Measurements from ENCODE around the gene FER. TPM values are rescaled to one million over a fixed set of nuclear protein-coding genes. Genes with fewer than 3 reads are reported as not detected.

The FER gene
- total and polyA plus RNA-seq, 3 donors from 2014 or later, result 17.5 to 40.4 (median 39.8) TPM

DNA sequence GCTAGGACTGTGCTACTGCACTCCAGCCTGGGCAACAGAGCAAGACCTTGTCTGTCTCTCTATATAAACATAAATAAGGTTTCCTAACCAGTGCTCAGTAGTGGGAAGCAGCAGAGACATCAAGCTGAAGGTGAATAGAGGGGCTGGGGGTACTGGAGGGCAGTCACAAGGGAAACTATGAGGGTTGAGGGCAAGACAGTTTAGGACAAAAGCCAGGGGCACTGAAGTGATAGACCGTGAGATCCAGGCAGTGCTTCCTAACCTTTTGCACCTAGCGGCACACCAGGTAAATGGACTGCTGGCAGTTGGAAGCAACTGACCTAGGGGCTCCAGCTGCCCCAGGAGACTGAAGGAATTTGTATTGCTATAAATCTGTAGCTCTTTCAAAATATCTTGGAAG is 483.6 kb downstream of the FER start:
- H3K36me3 ChIP-seq (ENCODE audit: low read depth, missing control alignments), result no peaks in the 10 kb centered on the region
- intact Hi-C loops (cut with DNase I; ENCODE audit: low total_unique reads), result no loop called here
- H3K4me1 ChIP-seq, result peaks cover 1% of the 10 kb centered on the region
- H3K9me3 ChIP-seq, result no peaks in the 10 kb centered on the region
- 81 to 84% methylated on average over 2 of the region's 2 CpGs for WGBS, 2 donors
- no peak overlapping the region for H3K27ac ChIP-seq
- no peak overlapping the region for H3K4me3 ChIP-seq
- TF ChIP-seq, protein P1, sequence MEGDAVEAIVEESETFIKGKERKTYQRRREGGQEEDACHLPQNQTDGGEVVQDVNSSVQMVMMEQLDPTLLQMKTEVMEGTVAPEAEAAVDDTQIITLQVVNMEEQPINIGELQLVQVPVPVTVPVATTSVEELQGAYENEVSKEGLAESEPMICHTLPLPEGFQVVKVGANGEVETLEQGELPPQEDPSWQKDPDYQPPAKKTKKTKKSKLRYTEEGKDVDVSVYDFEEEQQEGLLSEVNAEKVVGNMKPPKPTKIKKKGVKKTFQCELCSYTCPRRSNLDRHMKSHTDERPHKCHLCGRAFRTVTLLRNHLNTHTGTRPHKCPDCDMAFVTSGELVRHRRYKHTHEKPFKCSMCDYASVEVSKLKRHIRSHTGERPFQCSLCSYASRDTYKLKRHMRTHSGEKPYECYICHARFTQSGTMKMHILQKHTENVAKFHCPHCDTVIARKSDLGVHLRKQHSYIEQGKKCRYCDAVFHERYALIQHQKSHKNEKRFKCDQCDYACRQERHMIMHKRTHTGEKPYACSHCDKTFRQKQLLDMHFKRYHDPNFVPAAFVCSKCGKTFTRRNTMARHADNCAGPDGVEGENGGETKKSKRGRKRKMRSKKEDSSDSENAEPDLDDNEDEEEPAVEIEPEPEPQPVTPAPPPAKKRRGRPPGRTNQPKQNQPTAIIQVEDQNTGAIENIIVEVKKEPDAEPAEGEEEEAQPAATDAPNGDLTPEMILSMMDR (IDR thresholded peaks at IDR 0.05), result no peak
- no peak for TF ChIP-seq POLR2A (IDR thresholded peaks at IDR 0.05)
- no peaks in the 10 kb centered on the region for H3K27me3 ChIP-seq
- DNase-seq, result no peak

DNA sequence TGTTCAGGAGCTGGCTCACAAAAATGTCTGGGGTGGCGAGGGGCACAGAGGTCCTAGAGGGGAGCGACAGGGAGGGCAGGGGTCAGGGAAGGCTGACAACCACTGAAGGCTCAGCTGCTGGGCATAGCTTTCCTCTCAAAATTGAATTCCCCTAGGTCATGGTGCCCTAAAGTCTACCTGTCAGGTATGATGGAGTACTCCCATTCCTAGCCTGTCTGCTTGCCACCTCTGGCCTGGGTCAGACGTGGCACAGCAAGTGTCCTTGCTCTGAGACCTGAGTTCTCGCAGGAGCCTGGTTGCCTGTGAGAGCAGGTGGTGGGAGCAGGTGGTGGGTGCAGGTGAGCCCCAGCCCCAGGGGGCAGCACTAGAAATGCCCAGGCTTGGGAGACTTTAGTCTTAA is 486.7 kb downstream of the FER start:
- no peaks in the 10 kb centered on the region for H3K4me1 ChIP-seq
- H3K9me3 ChIP-seq, result no peaks in the 10 kb centered on the region
- 90 to 92% methylated on average over 2 to 4 of the region's 4 CpGs for WGBS, 2 donors
- no peak overlapping the region for H3K27ac ChIP-seq
- no peak for DNase-seq
- TF ChIP-seq, protein P1 (IDR thresholded peaks at IDR 0.05), result no peak
- TF ChIP-seq POLR2A (IDR thresholded peaks at IDR 0.05), result no peak
- H3K4me3 ChIP-seq, result no peak overlapping the region
- intact Hi-C loops (cut with DNase I; ENCODE audit: low total_unique reads), result no loop called here
- no peaks in the 10 kb centered on the region for H3K36me3 ChIP-seq (ENCODE audit: low read depth, missing control alignments)
- no peaks in the 10 kb centered on the region for H3K27me3 ChIP-seq

DNA sequence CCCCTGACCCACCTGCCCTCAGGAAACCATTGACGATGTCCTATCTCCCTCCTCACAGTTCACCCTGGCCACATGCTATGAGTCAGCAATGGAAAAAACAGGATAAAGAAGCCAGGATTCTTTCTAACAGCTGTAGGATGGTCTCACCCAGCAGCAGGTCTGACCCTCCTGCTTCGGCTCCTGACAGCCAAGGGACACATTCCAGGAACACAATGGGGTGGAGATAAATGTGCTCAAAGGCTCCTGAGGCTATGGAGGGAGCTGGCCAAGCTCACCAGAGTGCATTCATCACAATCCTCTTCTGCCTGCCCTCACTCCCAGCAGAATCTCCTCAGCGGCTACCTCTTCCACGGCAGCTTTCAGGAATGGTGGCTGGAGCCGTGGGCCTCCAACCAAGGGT is 491.8 kb downstream of the FER start:
- Histone ChIP-seq H3K9me3 (no peaks in the 10 kb centered on the region), H3K36me3 (ENCODE audit: low read depth, missing control alignments) (no peaks in the 10 kb centered on the region), H3K4me3 (no peak overlapping the region), H3K4me1 (no peaks in the 10 kb centered on the region), H3K27ac (no peak overlapping the region), H3K27me3 (no peaks in the 10 kb centered on the region)
- TF ChIP-seq, protein P1 (IDR thresholded peaks at IDR 0.05), result no peak
- TF ChIP-seq POLR2A (IDR thresholded peaks at IDR 0.05), result no peak
- WGBS, 2 donors, result 67 to 68% methylated on average over 4 to 5 of the region's 5 CpGs
- no peak for DNase-seq
- intact Hi-C loops (cut with DNase I; ENCODE audit: low total_unique reads), result no loop called here

DNA sequence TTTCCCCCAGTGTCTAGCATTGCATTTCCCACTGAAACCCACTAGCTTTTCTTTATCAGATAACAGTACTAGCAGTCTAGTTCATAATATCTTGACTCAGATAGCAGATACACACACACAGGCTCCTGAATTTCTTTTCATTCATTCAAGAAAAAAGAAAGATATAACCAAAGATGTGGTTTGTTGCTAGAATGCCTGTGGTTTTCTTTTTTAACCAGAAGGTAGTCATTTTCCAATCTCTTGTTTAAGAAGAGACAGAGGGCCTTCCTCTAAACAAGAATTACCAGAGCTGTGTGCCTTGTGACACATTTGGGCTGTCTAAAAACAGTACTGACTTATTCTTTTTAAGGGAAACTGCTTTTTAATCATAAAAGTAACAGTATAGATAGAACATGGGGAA is 494.8 kb downstream of the FER start:
- H3K4me1 ChIP-seq, result no peaks in the 10 kb centered on the region
- DNase-seq, result no peak
- no peaks in the 10 kb centered on the region for H3K27me3 ChIP-seq
- intact Hi-C loops (cut with DNase I; ENCODE audit: low total_unique reads), result no loop called here
- no peak overlapping the region for H3K4me3 ChIP-seq
- H3K27ac ChIP-seq, result no peak overlapping the region
- TF ChIP-seq, protein P1 (IDR thresholded peaks at IDR 0.05), result no peak
- no peak for TF ChIP-seq POLR2A (IDR thresholded peaks at IDR 0.05)
- H3K36me3 ChIP-seq (ENCODE audit: low read depth, missing control alignments), result no peaks in the 10 kb centered on the region
- H3K9me3 ChIP-seq, result no peaks in the 10 kb centered on the region

DNA sequence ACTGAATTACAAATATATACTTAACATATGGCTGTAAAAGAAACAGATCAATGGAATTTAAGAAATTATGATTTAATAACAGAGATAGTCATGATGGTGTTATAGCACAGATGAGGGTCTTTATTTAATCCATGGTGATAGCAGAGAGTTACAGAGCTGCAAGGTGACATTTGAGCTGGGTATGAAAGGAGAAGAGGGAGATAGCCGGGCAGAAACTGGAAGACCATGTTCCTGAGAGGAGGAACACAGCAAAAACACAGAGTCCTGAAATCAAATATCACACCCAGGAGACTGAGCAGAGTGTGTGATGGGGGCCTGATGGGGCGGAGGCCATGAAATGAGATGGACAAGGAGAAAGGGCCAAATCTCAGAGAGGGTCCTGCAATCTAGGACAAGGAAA is 498.7 kb downstream of the FER start:
- 86 to 96% methylated on average over 2 of the region's 2 CpGs for WGBS, 2 donors
- Histone ChIP-seq H3K27ac (no peak overlapping the region), H3K27me3 (no peaks in the 10 kb centered on the region), H3K4me3 (no peak overlapping the region), H3K9me3 (no peaks in the 10 kb centered on the region), H3K36me3 (ENCODE audit: low read depth, missing control alignments) (no peaks in the 10 kb centered on the region), H3K4me1 (no peaks in the 10 kb centered on the region)
- TF ChIP-seq POLR2A (IDR thresholded peaks at IDR 0.05), result no peak
- no peak for DNase-seq
- intact Hi-C loops (cut with DNase I; ENCODE audit: low total_unique reads), result no loop called here

Small RNAs within 50 kb of the gene (small RNA-seq; reads per million reads assigned to genes)
- gene AC109481.1 (0 to 0.19 reads per million in 2 donors), gene RF00019 (0 reads per million in 2 donors), gene RNU6-47P (0 reads per million in 2 donors)
